22Rv1 (cell line): ENCODE measurements around the gene ALMS1.

ENCODE experiments used
- CTCF ChIP-seq: fragments of 450-650 bp; IDR thresholded peaks from 2 replicates; pipeline ENCODE4 v1.5.1; 2017; ENCODE audit warnings: mild to moderate bottlenecking
- ZFX ChIP-seq: fragments of 450-650 bp; IDR thresholded peaks from 2 replicates; pipeline ENCODE4 v1.6.1; 2017; ENCODE audit warnings: antibody characterized with exemption, borderline replicate concordance

GRCh38 chr2:73383036-73383435, 2.6 kb upstream of the ALMS1 start:
- TF ChIP-seq CTCF (no peak), ZFX (no peak)
